ENCODE results near the gene PPARGC1A.

DNA sequence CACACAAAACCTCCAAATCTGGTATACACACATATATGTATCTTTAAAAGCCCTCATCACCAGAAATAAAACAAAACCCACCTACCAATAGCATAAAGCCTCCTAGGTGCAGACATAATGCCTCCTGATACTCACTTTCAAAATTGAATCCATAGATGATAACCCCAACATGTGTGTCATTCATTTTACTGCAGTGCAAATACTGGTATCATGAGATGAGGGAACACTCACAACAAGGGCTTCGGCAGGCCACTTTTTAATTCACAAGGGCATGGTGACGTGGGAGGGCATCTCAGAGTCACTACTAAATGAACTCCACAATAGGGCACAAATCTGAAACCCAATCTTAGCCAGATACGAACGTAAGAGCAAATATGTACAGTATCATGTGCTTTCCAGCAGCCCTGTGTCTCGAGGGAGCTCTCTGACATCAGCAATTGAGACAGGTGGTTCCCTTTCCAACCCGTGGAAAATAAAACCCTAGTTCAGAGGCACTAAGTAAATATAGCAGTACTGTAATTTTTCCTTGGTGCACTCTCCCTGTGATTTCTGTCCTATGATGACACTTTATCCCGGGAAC is 14.1 kb upstream of the PPARGC1A start:
- TF ChIP-seq FOSL1 (CRISPR knock-in tag; IDR thresholded peaks at IDR 0.05; ENCODE audit: borderline replicate concordance), result no peak
- no peak for TF ChIP-seq ATM (IDR thresholded peaks at IDR 0.05; ENCODE audit: borderline replicate concordance)
- TF ChIP-seq, protein P1, sequence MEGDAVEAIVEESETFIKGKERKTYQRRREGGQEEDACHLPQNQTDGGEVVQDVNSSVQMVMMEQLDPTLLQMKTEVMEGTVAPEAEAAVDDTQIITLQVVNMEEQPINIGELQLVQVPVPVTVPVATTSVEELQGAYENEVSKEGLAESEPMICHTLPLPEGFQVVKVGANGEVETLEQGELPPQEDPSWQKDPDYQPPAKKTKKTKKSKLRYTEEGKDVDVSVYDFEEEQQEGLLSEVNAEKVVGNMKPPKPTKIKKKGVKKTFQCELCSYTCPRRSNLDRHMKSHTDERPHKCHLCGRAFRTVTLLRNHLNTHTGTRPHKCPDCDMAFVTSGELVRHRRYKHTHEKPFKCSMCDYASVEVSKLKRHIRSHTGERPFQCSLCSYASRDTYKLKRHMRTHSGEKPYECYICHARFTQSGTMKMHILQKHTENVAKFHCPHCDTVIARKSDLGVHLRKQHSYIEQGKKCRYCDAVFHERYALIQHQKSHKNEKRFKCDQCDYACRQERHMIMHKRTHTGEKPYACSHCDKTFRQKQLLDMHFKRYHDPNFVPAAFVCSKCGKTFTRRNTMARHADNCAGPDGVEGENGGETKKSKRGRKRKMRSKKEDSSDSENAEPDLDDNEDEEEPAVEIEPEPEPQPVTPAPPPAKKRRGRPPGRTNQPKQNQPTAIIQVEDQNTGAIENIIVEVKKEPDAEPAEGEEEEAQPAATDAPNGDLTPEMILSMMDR (CRISPR knock-in tag; IDR thresholded peaks at IDR 0.05), result no peak
- TF ChIP-seq, protein P2, sequence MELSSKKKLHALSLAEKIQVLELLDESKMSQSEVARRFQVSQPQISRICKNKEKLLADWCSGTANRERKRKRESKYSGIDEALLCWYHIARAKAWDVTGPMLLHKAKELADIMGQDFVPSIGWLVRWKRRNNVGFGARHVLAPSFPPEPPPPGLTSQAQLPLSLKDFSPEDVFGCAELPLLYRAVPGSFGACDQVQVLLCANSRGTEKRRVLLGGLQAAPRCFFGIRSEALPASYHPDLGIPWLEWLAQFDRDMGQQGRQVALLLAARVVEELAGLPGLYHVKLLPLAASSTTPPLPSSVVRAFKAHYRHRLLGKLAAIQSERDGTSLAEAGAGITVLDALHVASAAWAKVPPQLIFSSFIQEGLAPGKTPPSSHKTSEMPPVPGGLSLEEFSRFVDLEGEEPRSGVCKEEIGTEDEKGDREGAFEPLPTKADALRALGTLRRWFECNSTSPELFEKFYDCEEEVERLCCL (CRISPR knock-in tag; IDR thresholded peaks at IDR 0.05; ENCODE audit: borderline replicate concordance), result no peak
- TF ChIP-seq, protein P3, sequence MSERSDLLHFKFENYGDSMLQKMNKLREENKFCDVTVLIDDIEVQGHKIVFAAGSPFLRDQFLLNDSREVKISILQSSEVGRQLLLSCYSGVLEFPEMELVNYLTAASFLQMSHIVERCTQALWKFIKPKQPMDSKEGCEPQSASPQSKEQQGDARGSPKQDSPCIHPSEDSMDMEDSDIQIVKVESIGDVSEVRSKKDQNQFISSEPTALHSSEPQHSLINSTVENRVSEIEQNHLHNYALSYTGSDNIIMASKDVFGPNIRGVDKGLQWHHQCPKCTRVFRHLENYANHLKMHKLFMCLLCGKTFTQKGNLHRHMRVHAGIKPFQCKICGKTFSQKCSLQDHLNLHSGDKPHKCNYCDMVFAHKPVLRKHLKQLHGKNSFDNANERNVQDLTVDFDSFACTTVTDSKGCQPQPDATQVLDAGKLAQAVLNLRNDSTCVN (CRISPR knock-in tag; IDR thresholded peaks at IDR 0.05; ENCODE audit: borderline replicate concordance), result no peak
- TF ChIP-seq GABPA (IDR thresholded peaks at IDR 0.05; ENCODE audit: low read depth, low read length), result no peak
- no peak for TF ChIP-seq GABPA (CRISPR knock-in tag; IDR thresholded peaks at IDR 0.05; ENCODE audit: low read depth)
- no peak for TF ChIP-seq EP300 (IDR thresholded peaks at IDR 0.05; ENCODE audit: low read depth in 2 of 2, low read length in 2 of 2)
- TF ChIP-seq EP300 (CRISPR knock-in tag; IDR thresholded peaks at IDR 0.05; ENCODE audit: borderline replicate concordance), result no peak
- no peak for TF ChIP-seq YY1 (IDR thresholded peaks at IDR 0.05; ENCODE audit: insufficient read depth, insufficient replicate concordance, low read depth, low read length)
- no peak for TF ChIP-seq ZNF234 (CRISPR knock-in tag; conservative IDR thresholded peaks at IDR 0.05)
- TF ChIP-seq ZFX (CRISPR knock-in tag; IDR thresholded peaks at IDR 0.05; ENCODE audit: low read depth), result no peak
- TF ChIP-seq SALL1 (CRISPR knock-in tag; IDR thresholded peaks at IDR 0.05), result no peak
- TF ChIP-seq, protein P4, sequence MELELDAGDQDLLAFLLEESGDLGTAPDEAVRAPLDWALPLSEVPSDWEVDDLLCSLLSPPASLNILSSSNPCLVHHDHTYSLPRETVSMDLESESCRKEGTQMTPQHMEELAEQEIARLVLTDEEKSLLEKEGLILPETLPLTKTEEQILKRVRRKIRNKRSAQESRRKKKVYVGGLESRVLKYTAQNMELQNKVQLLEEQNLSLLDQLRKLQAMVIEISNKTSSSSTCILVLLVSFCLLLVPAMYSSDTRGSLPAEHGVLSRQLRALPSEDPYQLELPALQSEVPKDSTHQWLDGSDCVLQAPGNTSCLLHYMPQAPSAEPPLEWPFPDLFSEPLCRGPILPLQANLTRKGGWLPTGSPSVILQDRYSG (CRISPR knock-in tag; IDR thresholded peaks at IDR 0.05), result no peak
- no peak for TF ChIP-seq FOXA1 (IDR thresholded peaks at IDR 0.05)
- no peak for TF ChIP-seq FOXA1 (CRISPR knock-in tag; IDR thresholded peaks at IDR 0.05)

Measured in HepG2 (cell line).